MM.1S (cell line): ENCODE measurements around the gene LIN7B.

Source experiments
- DNase-seq: peaks from one replicate; pipeline ENCODE4 v3.0.0-alpha.2; 2015
- H2AFZ ChIP-seq: fragments of 300-600 bp; sonication (generic); 2 replicates; pipeline ENCODE4 v1.6.0; 2016; ENCODE audit warnings: antibody characterized with exemption, low read length
- H3F3A ChIP-seq: fragments of 300-600 bp; sonication (generic); 2 replicates; pipeline ENCODE4 v1.6.1; 2016; ENCODE audit warnings: mild to moderate bottlenecking, antibody characterized with exemption, low read length, moderate library complexity, mixed read lengths; ENCODE audit not compliant: insufficient read depth
- H3K27ac ChIP-seq: fragments of 300-600 bp; sonication (generic); 2 replicates; pipeline ENCODE4 v1.5.1; 2016; ENCODE audit warnings: mild to moderate bottlenecking, low read length
- H3K27me3 ChIP-seq: fragments of 300-600 bp; sonication (generic); replicated peaks from 2 replicates; pipeline ENCODE4 v1.6.0; 2016; ENCODE audit warnings: low read length; ENCODE audit not compliant: insufficient read depth
- H3K36me3 ChIP-seq: fragments of 300-600 bp; sonication (generic); replicated peaks from 2 replicates; pipeline ENCODE4 v1.6.1; 2016; ENCODE audit warnings: mild to moderate bottlenecking, low read length, mixed read lengths; ENCODE audit not compliant: insufficient read depth
- H3K4me1 ChIP-seq: fragments of 300-600 bp; sonication (generic); 2 replicates; pipeline ENCODE4 v1.6.1; 2016; ENCODE audit warnings: low read length, mixed read lengths
- H3K4me2 ChIP-seq: fragments of 300-600 bp; sonication (generic); 2 replicates; pipeline ENCODE4 v1.6.0; 2016; ENCODE audit warnings: low read depth, low read length
- H3K4me3 ChIP-seq: fragments of 300-600 bp; sonication (generic); 2 replicates; pipeline ENCODE4 v1.5.1; 2016; ENCODE audit warnings: low read length, mixed read lengths
- H3K79me2 ChIP-seq: fragments of 300-600 bp; sonication (generic); 2 replicates; pipeline ENCODE4 v1.6.1; 2016; ENCODE audit warnings: mixed run types, low read length, mixed read lengths
- H3K9ac ChIP-seq: fragments of 300-600 bp; sonication (generic); 2 replicates; pipeline ENCODE4 v1.6.1; 2016; ENCODE audit warnings: low read length, mixed read lengths
- H3K9me2 ChIP-seq: fragments of 300-600 bp; sonication (generic); replicated peaks from 2 replicates; pipeline ENCODE4 v1.6.1; 2016; ENCODE audit warnings: mild to moderate bottlenecking, low read length, mixed read lengths; ENCODE audit not compliant: insufficient read depth
- H3K9me3 ChIP-seq: fragments of 300-600 bp; sonication (generic); replicated peaks from 2 replicates; pipeline ENCODE4 v1.6.1; 2016; ENCODE audit warnings: mild to moderate bottlenecking, low read length, mixed read lengths; ENCODE audit not compliant: insufficient read depth
- H4K20me1 ChIP-seq: fragments of 300-600 bp; sonication (generic); 2 replicates; pipeline ENCODE4 v1.6.1; 2016; ENCODE audit warnings: mild to moderate bottlenecking, low read length, moderate library complexity, mixed read lengths; ENCODE audit not compliant: insufficient read depth
- EZH2 ChIP-seq: fragments of 300-600 bp; sonication (generic); optimal IDR thresholded peaks from 2 replicates; pipeline ENCODE3; 2017; ENCODE audit warnings: low read depth, mild to moderate bottlenecking, antibody characterized with exemption, low read length, mixed read lengths
- EZH2phosphoT487 ChIP-seq: fragments of 300-600 bp; sonication (generic); IDR thresholded peaks from 2 replicates; pipeline ENCODE4 v1.6.1; 2018; ENCODE audit warnings: antibody characterized with exemption, low read length
- TF ChIP-seq, protein P1 (sequence below): fragments of 300-600 bp; sonication (generic); IDR thresholded peaks from 2 replicates; pipeline ENCODE4 v1.5.1; 2016; ENCODE audit warnings: antibody characterized with exemption, low read length, mixed read lengths

The LIN7B gene

DNA sequence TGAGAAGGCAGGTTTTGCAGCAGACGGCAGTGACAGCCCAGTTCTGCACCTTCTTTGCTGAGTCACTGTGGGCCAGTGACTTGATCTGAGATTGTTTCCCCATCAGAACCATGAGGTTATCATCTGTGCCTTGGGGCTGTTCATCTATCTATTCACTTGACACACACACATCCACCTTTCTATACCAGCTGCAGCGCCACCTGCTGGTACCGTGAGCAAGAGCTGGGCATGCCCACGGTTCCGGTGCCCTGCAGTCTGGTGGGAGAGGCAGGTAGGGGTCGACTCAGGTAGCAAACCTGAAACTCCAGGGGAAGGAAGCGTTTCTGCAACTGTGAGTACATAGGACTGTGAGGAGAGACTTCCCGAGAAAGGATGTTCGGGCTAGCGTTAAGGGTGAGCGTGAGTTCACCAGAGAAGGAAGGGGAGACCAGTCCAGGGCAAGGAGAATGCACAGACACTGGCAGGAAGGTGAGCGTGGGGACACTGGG, 7.5 kb upstream of the LIN7B start:
- Histone ChIP-seq H3K27ac (no peak overlapping the region), H3K27me3 (no peaks in the 10 kb centered on the region), H2AFZ (no peak overlapping the region), H3K4me3 (no peak overlapping the region), H4K20me1 (no peaks in the 10 kb centered on the region), H3K9me2 (no peaks in the 10 kb centered on the region), H3K36me3 (peaks cover 6% of the 10 kb centered on the region), H3K79me2 (peaks cover 7% of the 10 kb centered on the region), H3K9me3 (no peaks in the 10 kb centered on the region), H3K4me1 (no peaks in the 10 kb centered on the region), H3F3A (peaks cover 16% of the 10 kb centered on the region; the same call in 1 of the 2 replicates), H3K4me2 (no peak overlapping the region), H3K9ac (no peak overlapping the region)
- DNase-seq: peak; percentile 50
- TF ChIP-seq EZH2 (no peak), EZH2phosphoT487 (no peak)
- TF ChIP-seq, protein P1, sequence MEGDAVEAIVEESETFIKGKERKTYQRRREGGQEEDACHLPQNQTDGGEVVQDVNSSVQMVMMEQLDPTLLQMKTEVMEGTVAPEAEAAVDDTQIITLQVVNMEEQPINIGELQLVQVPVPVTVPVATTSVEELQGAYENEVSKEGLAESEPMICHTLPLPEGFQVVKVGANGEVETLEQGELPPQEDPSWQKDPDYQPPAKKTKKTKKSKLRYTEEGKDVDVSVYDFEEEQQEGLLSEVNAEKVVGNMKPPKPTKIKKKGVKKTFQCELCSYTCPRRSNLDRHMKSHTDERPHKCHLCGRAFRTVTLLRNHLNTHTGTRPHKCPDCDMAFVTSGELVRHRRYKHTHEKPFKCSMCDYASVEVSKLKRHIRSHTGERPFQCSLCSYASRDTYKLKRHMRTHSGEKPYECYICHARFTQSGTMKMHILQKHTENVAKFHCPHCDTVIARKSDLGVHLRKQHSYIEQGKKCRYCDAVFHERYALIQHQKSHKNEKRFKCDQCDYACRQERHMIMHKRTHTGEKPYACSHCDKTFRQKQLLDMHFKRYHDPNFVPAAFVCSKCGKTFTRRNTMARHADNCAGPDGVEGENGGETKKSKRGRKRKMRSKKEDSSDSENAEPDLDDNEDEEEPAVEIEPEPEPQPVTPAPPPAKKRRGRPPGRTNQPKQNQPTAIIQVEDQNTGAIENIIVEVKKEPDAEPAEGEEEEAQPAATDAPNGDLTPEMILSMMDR: peak; percentile 78

DNA sequence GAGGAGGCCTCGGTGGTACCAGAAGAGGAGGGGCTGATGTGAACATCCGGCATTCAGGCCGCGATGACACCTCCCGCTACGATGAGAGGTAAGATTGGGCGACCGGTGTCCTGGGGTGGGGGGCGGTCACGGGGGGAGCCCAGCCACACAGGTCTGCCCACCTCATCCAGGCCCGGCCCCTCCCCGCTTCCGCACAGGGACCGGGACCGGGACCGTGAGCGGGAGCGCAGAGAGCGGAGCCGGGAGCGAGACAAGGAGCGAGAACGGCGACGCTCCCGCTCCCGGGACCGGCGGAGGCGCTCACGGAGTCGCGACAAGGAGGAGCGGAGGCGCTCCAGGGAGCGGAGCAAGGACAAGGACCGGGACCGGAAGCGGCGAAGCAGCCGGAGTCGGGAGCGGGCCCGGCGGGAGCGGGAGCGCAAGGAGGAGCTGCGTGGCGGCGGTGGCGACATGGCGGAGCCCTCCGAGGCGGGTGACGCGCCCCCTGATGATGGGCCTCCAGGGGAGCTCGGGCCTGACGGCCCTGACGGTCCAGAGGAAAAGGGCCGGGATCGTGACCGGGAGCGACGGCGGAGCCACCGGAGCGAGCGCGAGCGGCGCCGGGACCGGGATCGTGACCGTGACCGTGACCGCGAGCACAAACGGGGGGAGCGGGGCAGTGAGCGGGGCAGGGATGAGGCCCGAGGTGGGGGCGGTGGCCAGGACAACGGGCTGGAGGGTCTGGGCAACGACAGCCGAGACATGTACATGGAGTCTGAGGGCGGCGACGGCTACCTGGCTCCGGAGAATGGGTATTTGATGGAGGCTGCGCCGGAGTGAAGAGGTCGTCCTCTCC, 6.3 kb upstream of the LIN7B start:
- no peak for DNase-seq
- H4K20me1 ChIP-seq: no peaks in the 10 kb centered on the region
- H3F3A ChIP-seq: peaks cover 16% of the 10 kb centered on the region; the same call in 1 of the 2 replicates
- TF ChIP-seq, protein P1: no peak
- no peak for TF ChIP-seq EZH2
- no peak for TF ChIP-seq EZH2phosphoT487
- peaks cover 5% of the 10 kb centered on the region for H3K36me3 ChIP-seq
- H3K4me2 ChIP-seq: no peak overlapping the region
- H2AFZ ChIP-seq: no peak overlapping the region
- H3K79me2 ChIP-seq: peaks cover 1% of the 10 kb centered on the region
- H3K9me3 ChIP-seq: no peaks in the 10 kb centered on the region
- H3K4me3 ChIP-seq: no peak overlapping the region
- H3K9ac ChIP-seq: no peak overlapping the region
- H3K9me2 ChIP-seq: no peaks in the 10 kb centered on the region
- H3K4me1 ChIP-seq: no peaks in the 10 kb centered on the region
- H3K27me3 ChIP-seq: no peaks in the 10 kb centered on the region
- H3K27ac ChIP-seq: no peak overlapping the region

DNA sequence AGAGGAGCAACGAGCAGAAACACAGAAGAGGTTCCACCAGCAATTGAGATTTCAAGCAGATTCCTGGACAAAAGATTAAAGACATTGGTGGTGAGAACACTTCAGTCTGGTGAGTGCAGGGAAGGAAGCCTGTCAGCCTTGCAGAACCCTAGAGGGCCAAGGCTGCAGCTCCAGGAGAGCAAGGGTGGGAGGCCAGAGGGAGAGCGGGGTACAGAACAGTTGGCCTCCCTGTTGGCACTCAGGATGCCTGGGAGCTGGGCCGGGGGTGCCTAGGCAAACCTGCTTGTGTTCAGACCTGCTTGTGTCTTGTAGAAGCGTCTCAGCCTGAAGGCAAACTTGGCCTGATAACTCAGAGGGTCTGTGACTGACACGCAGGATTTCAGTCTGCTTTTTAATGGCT, 5.1 kb upstream of the LIN7B start:
- TF ChIP-seq EZH2phosphoT487 (no peak), EZH2 (no peak)
- TF ChIP-seq, protein P1: no peak
- Histone ChIP-seq H3K4me3 (no peak overlapping the region), H3K9me2 (no peaks in the 10 kb centered on the region), H3K36me3 (peaks cover 3% of the 10 kb centered on the region), H3K79me2 (no peaks in the 10 kb centered on the region; the same call in 1 of the 2 replicates), H3K9me3 (no peaks in the 10 kb centered on the region), H3K27ac (no peak overlapping the region), H3K9ac (no peak overlapping the region), H3F3A (peaks cover 16% of the 10 kb centered on the region; the same call in 1 of the 2 replicates), H3K4me1 (no peaks in the 10 kb centered on the region), H4K20me1 (no peaks in the 10 kb centered on the region), H3K4me2 (no peak overlapping the region), H2AFZ (no peak overlapping the region), H3K27me3 (no peaks in the 10 kb centered on the region)
- DNase-seq: no peak
